Chondrocyte (in vitro differentiated cells): ENCODE data around the gene TYW5. TPM values are rescaled to one million over a fixed set of nuclear protein-coding genes. Genes with fewer than 3 reads are reported as not detected.

Source experiments
- DNase-seq: peaks from one replicate; pipeline ENCODE4 v3.0.0; 2021; ENCODE audit warnings: mixed read lengths, low spot score
- H3K27ac Mint-ChIP-seq: one replicate; pipeline ENCODE4 v1.8.0; 2021; ENCODE audit warnings: mild to moderate bottlenecking, moderate library complexity, mixed read lengths; ENCODE audit not compliant: unreplicated experiment
- H3K27me3 Mint-ChIP-seq: 2 replicates; pipeline ENCODE4 v1.8.0; 2021; ENCODE audit warnings: low read depth, mixed read lengths
- H3K36me3 Mint-ChIP-seq: 2 replicates; pipeline ENCODE4 v1.8.0; 2021; ENCODE audit warnings: low read depth, mixed read lengths
- H3K4me1 Mint-ChIP-seq: 2 replicates; pipeline ENCODE4 v1.8.0; 2021; ENCODE audit warnings: low read depth, mild to moderate bottlenecking, mixed read lengths
- H3K4me3 Mint-ChIP-seq: one replicate; pipeline ENCODE4 v1.8.0; 2021; ENCODE audit warnings: mild to moderate bottlenecking, moderate library complexity, mixed read lengths; ENCODE audit not compliant: unreplicated experiment
- H3K9me3 Mint-ChIP-seq: 2 replicates; pipeline ENCODE4 v1.8.0; 2021; ENCODE audit warnings: low read depth, mixed read lengths
- CTCF ChIP-seq: fragments of 200-600 bp; sonication (generic); IDR thresholded peaks from 2 replicates; pipeline ENCODE4 v1.5.0; 2021; ENCODE audit warnings: antibody characterized with exemption, mild to moderate bottlenecking, moderate library complexity
- total RNA-seq: library from RNA; stranded (reverse); gene quantifications from 3 replicates; pipeline ENCODE4 v1.2.1, GENCODE V29; 2021

The TYW5 gene
- total RNA-seq, 1 donor from 2014 or later = 6.0 TPM

DNA sequence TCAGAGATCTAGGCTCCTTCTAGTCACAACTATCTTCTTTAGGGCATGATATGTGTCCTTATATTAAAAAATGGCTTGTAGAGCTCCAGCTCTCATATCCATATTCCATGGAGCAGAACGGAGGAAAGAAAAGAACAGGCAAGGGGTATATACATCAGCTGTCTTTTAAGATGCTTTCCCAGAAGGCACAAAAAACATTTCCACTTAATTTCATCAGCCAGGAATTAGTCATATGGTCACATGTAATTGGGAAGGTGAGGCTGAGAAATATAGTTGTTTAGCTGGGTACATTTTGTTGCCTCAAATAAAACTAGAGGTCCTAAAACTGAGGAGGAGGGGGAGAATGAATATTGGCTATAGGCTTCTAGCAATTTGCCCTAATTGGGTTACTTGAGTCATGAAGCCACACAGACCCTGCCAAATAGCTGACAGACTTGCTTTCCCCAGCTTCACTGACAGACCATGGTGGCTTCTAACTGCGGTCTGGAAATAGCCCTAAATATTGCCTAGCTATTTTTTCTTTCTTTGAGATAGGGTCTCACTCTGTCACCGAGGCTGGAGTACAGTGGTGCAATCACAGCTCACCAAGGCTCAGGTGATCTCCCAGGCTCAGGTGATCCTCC is 20.1 kb upstream of the TYW5 start:
- Mint-ChIP-seq H3K27ac (peak overlapping the region; percentile 90), H3K4me1 (peaks cover 43% of the 10 kb centered on the region)
- no peak for DNase-seq

GRCh38 chr2:199973703-199974102 is 18.4 kb upstream of the TYW5 start:
- Mint-ChIP-seq H3K4me3 (no peak overlapping the region), H3K36me3 (no peaks in the 10 kb centered on the region), H3K27me3 (no peaks in the 10 kb centered on the region), H3K27ac (peak overlapping the region; percentile 90), H3K4me1 (peaks cover 32% of the 10 kb centered on the region), H3K9me3 (peaks cover 7% of the 10 kb centered on the region)
- no peak for DNase-seq
- TF ChIP-seq CTCF = peak; percentile 91

More for the DNA sequence above, 20.1 kb upstream of the TYW5 start:
- Mint-ChIP-seq H3K27me3 (no peaks in the 10 kb centered on the region), H3K4me3 (no peak overlapping the region), H3K9me3 (peaks cover 7% of the 10 kb centered on the region), H3K36me3 (no peaks in the 10 kb centered on the region)
- TF ChIP-seq CTCF = no peak

- Mint-ChIP-seq H3K4me1 (peaks cover 16% of the 10 kb centered on the region), H3K9me3 (peaks cover 7% of the 10 kb centered on the region), H3K27me3 (no peaks in the 10 kb centered on the region), H3K4me3 (no peak overlapping the region), H3K27ac (no peak overlapping the region), H3K36me3 (no peaks in the 10 kb centered on the region)
- TF ChIP-seq CTCF = no peak
- no peak for DNase-seq
Observed at GRCh38 chr2:199972088-199972626, 16.9 kb upstream of the TYW5 start.

DNA sequence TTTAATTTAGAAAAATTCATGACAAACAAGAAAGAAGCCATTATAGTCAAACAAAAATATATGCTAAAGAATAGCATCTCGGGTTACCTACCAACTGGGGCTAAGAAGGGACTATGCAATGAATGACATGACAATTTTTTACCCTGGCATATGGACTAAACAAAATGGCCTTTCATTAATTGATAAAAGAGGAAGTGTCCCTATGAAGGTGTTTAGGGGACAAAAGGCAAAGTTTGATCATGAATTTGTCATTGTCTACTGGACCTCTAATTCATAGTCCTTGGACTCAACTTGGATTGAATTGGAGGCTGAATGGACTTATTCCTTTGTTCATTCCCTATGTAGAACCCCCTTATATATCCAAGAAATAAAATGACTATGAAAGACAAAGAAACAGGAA is 12.8 kb upstream of the TYW5 start:
- TF ChIP-seq CTCF = no peak
- peaks cover 11% of the 10 kb centered on the region for H3K36me3 Mint-ChIP-seq
- no peaks in the 10 kb centered on the region for H3K27me3 Mint-ChIP-seq

DNA sequence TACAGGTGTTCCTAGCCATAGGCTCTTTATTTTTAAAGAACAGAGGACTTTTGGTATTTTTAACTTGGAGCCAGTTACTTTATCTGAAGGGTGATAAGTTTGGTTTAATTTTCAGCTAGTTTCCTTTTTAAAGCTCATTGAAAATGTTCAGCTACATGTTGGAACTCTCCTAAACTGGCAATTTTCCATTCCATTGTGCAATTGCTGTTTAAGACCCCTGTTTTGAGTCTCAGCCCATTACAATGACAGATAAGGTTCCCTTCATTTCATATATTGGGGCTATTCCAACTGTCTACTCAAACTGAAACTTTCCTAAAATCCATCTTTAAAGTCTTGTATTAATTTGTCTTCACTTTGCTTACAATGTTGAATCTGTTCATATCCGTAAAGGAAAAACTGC is 11.7 kb upstream of the TYW5 start:
- H3K27ac Mint-ChIP-seq = no peak overlapping the region
- DNase-seq = no peak
- H3K36me3 Mint-ChIP-seq = peaks cover 17% of the 10 kb centered on the region
- H3K4me3 Mint-ChIP-seq = no peak overlapping the region
- TF ChIP-seq CTCF = no peak
- no peaks in the 10 kb centered on the region for H3K27me3 Mint-ChIP-seq
- no peaks in the 10 kb centered on the region for H3K4me1 Mint-ChIP-seq
- H3K9me3 Mint-ChIP-seq = no peaks in the 10 kb centered on the region

More for the DNA sequence above, 12.8 kb upstream of the TYW5 start:
- Mint-ChIP-seq H3K27ac (no peak overlapping the region), H3K9me3 (no peaks in the 10 kb centered on the region), H3K4me3 (no peak overlapping the region), H3K4me1 (no peaks in the 10 kb centered on the region)
- DNase-seq = no peak
